ENCODE results near the gene RASGRF1. TPM values are rescaled to one million over a fixed set of nuclear protein-coding genes. Genes with fewer than 3 reads are reported as not detected.
"Not testable (repeated sequence)": the region's sequence is repeated elsewhere in the genome, so short reads cannot be mapped to it uniquely, and the experiment has no call there.

The RASGRF1 gene
- total RNA-seq, 1 experiment from 2014 or later = 0.24 TPM

DNA sequence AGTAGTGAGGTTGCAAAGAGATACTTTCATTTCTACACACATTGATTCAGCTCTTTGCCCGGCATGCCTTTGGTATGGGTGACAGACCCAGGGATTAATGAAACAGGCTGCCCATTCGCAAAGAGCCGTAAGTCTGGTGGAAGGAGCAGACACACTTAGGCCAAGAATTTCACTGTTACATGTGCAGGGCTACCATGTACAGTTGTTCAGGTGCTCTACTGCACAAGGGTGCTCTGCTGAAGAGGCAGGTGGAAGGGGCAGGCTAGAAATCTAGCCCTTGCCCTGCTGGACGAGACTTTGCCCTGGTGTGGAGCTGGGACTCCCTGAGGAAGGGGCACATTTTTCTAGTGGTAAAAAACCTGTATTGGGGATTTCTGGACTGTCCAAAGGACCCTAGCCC is 26.2 kb upstream of the RASGRF1 start:
- Histone ChIP-seq H3K4me1 (replicated peaks) (no peaks in the 10 kb centered on the region), H3K4me3 (no peak overlapping the region), H3K27me3 (replicated peaks) (no peaks in the 10 kb centered on the region), H3K9me3 (replicated peaks) (no peaks in the 10 kb centered on the region), H3K36me3 (no peaks in the 10 kb centered on the region), H3K27ac (no peak overlapping the region)
- DNase-seq (ENCODE audit: low read depth in 1 of 2, low spot score in 2 of 2) = no peak

DNA sequence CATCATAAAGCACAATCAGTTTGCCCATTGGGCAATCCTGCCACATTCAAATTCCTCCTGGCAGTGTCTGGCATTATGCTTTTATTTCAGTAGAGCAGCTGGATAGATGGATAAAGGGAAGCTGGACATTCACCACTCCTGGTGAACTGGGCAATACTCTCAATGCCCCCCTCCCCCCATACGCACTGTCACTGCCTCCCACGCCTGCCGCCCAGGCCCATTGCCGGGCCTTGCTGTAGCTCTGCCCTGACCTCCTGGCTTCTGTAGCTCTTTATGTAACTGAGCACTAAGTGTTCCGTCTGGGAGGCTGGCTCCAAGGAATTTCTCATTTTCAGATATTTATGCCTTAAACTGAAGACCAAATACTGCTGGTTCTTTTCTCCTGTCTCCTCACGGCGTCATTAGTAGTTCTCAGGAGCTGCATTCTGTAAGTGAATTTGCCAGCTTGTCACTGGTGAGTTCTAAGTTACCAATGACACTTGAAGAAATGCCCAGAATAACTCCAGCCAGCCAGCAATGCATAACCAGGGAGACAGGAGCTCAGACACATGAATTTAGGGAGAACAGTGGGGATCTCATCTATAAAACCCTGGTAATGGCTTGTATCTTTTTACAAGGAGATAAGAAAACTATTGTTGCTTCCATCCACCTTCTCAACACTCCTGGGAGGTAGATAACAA is 25.5 kb upstream of the RASGRF1 start:
- no peak overlapping the region for H3K4me3 ChIP-seq
- no peak overlapping the region for H3K27ac ChIP-seq
- peak in 1 of 2 experiments; percentile 27 for DNase-seq (ENCODE audit: low read depth in 1 of 2, low spot score in 2 of 2)
- no peaks in the 10 kb centered on the region for H3K27me3 ChIP-seq (replicated peaks)
- no peaks in the 10 kb centered on the region for H3K36me3 ChIP-seq
- H3K9me3 ChIP-seq (replicated peaks) = no peaks in the 10 kb centered on the region
- H3K4me1 ChIP-seq (replicated peaks) = no peaks in the 10 kb centered on the region

DNA sequence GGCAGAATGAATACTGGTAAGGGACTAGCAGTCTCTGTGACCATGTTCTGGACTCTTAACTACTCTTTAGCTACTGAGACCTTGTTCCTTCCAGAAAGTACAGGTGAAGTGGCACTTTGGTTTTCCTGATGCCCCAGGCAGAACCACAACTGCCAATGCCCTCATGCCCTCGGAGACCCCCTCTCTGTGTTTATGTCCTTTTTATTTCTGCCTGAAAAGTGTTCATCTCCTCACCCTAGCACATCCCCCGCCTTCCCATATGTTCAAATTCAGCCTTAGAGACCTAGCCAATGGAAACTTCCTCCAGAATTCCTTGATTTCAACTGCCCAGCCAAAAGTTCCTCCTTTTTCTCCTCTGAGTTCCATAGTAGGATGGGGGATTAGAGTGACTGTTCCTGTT is 23.3 kb upstream of the RASGRF1 start:
- no peaks in the 10 kb centered on the region for H3K27me3 ChIP-seq (replicated peaks)
- H3K27ac ChIP-seq = no peak overlapping the region
- no peaks in the 10 kb centered on the region for H3K36me3 ChIP-seq
- no peaks in the 10 kb centered on the region for H3K4me1 ChIP-seq (replicated peaks)
- no peak overlapping the region for H3K4me3 ChIP-seq
- DNase-seq (ENCODE audit: low read depth in 1 of 2, low spot score in 2 of 2) = peak in 1 of 2 experiments; percentile 3
- H3K9me3 ChIP-seq (replicated peaks) = no peaks in the 10 kb centered on the region

DNA sequence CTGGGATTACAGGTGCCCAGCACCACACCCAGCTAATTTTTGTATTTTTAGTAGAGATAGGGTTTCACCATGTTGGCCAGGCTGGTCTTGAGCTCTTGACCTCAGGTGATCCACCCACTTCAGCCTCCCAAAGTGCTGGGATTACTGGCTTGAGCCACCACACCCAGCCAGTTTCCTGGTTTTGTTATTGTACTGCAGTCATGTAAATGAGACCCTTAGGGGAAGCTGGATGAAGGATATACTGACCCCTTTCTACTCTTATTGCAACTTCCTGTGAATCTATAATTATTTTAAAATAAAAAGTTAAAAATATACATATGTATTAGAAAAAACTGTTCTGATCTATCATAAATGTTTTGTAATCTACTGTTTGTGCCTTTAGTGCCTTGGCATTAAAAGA is 20.8 kb upstream of the RASGRF1 start:
- not testable (repeated sequence) for H3K4me1 ChIP-seq (replicated peaks); DNase-seq (ENCODE audit: low read depth in 1 of 2, low spot score in 2 of 2); H3K4me3 ChIP-seq

DNA sequence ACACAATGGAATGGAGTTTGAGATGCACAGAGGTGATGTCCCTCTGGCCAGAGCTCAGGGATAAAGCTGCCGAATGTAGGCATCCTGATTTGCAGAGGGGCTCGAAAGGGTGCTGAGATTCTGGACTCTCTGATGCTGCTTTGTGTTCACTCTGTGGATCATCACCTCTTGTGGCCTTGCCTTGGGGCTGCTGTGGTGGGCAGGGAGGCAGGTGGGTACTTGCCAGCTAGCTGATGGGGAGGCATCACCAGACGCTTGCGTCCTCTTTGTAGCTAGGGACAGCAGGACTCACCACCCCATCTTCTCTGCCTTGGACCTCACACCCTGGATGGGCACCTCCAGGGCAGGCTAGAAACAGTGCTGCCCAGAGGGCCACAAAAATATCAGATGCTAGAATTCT is 14.6 kb upstream of the RASGRF1 start:
- 0 out of 2 replicates have a peak, but pooled peaks cover 6% of the 10 kb centered on the region for H3K27me3 ChIP-seq (replicated peaks)
- no peak overlapping the region for H3K27ac ChIP-seq
- H3K4me1 ChIP-seq (replicated peaks) = no peaks in the 10 kb centered on the region
- no peaks in the 10 kb centered on the region for H3K9me3 ChIP-seq (replicated peaks)
- no peaks in the 10 kb centered on the region for H3K36me3 ChIP-seq
- no peak overlapping the region for H3K4me3 ChIP-seq
- DNase-seq (ENCODE audit: low read depth in 1 of 2, low spot score in 2 of 2) = no peak

More for the DNA sequence above, 20.8 kb upstream of the RASGRF1 start:
- H3K9me3 ChIP-seq (replicated peaks); H3K27me3 ChIP-seq (replicated peaks); H3K27ac ChIP-seq; H3K36me3 ChIP-seq: not testable (repeated sequence)

DNA sequence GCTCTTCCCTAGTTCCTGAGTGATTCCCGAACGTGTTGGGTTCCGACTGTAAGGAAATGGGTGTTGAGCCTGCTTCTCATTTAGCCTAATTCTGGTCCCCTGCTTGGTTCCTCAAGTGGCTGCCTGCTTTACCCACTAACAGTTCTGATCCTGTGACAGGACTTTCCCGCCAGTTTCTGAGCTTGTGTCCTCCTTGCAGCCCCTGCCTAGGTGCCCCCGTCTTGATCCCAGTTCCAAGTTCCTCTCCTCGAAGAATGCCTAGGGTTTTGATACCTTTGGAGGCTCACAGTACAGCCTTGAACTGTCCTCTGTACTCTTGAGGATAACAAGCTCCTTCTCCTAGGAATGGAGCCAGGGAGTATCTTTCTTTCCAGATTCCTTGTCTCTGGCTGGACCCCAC is 12.0 kb upstream of the RASGRF1 start:
- no peak for DNase-seq (ENCODE audit: low read depth in 1 of 2, low spot score in 2 of 2)
- no peak overlapping the region for H3K27ac ChIP-seq
- no peaks in the 10 kb centered on the region for H3K4me1 ChIP-seq (replicated peaks)
- H3K9me3 ChIP-seq (replicated peaks) = no peaks in the 10 kb centered on the region
- no peaks in the 10 kb centered on the region; the same call in 1 of the 2 replicates for H3K27me3 ChIP-seq (replicated peaks)
- no peak overlapping the region for H3K4me3 ChIP-seq
- H3K36me3 ChIP-seq = no peaks in the 10 kb centered on the region

DNA sequence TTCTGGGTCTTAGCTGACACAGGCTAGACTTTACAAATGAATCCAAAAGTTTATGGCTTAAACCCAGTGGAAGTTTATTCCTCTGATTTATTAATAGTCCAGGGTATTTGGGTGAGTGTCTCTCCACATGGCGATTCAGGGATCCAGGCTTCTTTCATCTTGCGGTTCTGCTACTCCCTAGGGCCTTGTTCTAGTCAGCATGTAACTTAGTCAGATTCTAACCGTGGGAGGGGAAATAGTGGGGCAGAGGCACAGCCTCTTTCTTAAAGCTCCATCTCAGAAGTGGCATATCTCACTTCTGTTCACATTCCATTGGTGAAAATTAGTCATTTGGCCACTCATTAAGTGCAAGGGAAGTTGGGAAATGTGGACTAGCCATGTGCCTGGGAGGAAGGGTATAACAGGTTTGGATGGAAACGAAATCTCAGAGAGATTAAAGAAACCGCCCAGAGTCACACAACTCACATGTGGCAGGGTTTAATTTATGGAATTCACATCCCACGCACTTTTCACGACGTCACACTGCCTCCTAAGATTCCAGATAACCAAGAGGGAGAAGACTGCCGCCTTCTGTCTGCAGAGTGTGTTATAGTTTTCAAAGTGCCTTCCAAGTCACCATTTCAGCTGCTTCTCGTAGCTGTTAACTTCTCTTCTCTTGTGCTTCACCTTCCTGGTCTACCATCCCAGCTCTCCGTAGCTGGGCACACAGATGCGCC is 11.4 kb upstream of the RASGRF1 start:
- Histone ChIP-seq H3K36me3 (no peaks in the 10 kb centered on the region), H3K27me3 (replicated peaks) (no peaks in the 10 kb centered on the region; the same call in 1 of the 2 replicates), H3K4me1 (replicated peaks) (no peaks in the 10 kb centered on the region), H3K9me3 (replicated peaks) (no peaks in the 10 kb centered on the region), H3K27ac (no peak overlapping the region), H3K4me3 (no peak overlapping the region)
- DNase-seq (ENCODE audit: low read depth in 1 of 2, low spot score in 2 of 2) = peak in 1 of 2 experiments; percentile 19

DNA sequence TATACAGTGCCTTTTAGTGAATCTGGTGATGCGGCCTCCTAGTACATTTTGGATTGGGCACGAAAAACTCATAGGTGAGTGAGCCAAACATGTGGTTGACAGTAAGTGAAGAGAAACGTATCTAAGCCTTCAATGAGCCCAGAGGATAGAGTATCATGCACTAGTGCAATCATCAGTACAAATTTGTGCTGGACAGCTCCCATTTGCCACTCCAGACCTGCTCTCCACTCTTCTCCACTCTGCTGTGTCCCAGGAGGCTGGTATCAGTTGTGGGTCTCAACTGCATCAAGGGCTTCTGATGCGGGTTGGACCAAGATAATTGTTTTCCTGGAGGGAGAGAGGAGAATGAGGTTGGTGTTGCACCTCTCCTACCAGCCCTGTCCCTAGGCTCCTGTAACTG is 9.1 kb upstream of the RASGRF1 start:
- H3K9me3 ChIP-seq (replicated peaks) = no peaks in the 10 kb centered on the region
- H3K27ac ChIP-seq = no peak overlapping the region
- H3K4me3 ChIP-seq = no peak overlapping the region
- no peaks in the 10 kb centered on the region for H3K36me3 ChIP-seq
- DNase-seq (ENCODE audit: low read depth in 1 of 2, low spot score in 2 of 2) = peak in 1 of 2 experiments; percentile 11
- H3K27me3 ChIP-seq (replicated peaks) = no peaks in the 10 kb centered on the region; the same call in 1 of the 2 replicates
- H3K4me1 ChIP-seq (replicated peaks) = no peaks in the 10 kb centered on the region

DNA sequence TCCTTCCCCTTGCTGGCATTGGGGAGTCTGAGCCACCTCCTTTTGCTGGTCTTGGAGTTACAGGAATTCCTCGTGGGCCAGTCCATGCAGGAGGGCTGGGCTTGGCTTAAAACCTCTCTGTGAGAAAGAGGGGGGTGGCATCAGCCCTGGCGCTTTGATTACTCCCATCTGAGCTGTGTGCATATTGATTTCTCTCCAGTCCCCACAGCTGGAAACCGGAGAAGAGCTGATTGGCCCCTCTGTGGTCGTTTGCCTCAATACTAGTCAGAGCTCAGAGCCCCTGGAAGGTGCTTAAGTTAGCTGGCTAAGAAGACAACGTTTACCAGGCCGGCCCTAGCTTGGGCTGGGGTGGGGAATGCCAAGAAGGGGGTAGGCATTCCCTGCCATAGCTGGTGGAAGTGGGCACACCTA is 4.0 kb upstream of the RASGRF1 start:
- peak in 1 of 2 experiments; percentile 25 for DNase-seq (ENCODE audit: low read depth in 1 of 2, low spot score in 2 of 2)
- Histone ChIP-seq H3K27me3 (replicated peaks) (peaks cover 34% of the 10 kb centered on the region), H3K9me3 (replicated peaks) (no peaks in the 10 kb centered on the region), H3K4me1 (replicated peaks) (peaks cover 3% of the 10 kb centered on the region; the same call in 1 of the 2 replicates), H3K27ac (no peak overlapping the region), H3K36me3 (no peaks in the 10 kb centered on the region), H3K4me3 (no peak overlapping the region)

DNA sequence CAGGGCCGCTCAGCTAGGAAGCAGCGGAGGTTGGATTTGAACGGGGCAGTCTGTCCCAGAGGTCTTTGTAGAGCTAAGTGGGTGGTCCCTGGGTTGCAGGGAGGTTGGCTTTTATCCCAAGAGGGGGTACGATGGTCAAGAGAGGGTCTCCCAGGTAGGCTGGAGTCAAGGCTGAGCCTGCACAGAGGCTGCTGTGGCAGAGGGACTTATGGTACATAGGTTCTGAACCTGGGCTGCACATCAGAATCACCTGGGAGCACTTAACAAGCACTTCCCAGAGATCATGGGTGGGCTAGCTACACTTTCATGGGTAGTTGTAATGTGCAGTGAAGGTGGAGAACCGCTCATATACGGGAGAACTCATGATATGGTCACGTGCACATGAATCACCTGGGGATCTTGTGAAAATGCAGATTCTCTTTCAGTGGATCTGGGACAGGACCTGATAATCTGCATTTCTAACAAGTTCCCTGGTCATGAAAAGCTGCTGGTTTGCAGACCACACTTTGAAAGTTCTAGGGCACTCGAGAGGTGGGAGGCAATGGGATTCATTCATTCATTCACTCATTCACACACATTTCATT is 2.9 kb upstream of the RASGRF1 start:
- peaks cover 45% of the 10 kb centered on the region for H3K27me3 ChIP-seq (replicated peaks)
- peak in 1 of 2 experiments; percentile 17 for DNase-seq (ENCODE audit: low read depth in 1 of 2, low spot score in 2 of 2)
- no peak overlapping the region for H3K27ac ChIP-seq
- H3K4me1 ChIP-seq (replicated peaks) = peaks cover 3% of the 10 kb centered on the region; the same call in 1 of the 2 replicates
- no peak overlapping the region for H3K4me3 ChIP-seq
- no peaks in the 10 kb centered on the region for H3K36me3 ChIP-seq
- H3K9me3 ChIP-seq (replicated peaks) = no peaks in the 10 kb centered on the region

DNA sequence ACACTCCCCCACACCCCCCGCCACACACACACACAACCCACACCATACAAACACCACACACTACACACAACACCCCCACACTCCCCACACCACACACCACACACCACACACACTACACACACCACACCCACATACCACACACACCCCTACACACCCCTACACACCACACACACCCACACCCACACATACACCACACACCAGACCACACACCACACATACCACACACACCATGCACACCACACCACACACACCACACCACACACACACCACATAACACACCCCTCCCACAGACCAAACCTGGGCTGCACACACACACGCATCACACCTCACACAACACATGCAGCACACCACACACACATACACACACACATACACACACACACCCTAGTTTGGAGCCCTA is 1.8 kb upstream of the RASGRF1 start:
- no peaks in the 10 kb centered on the region for H3K9me3 ChIP-seq (replicated peaks)
- H3K4me3 ChIP-seq = no peak overlapping the region
- peaks cover 56% of the 10 kb centered on the region for H3K27me3 ChIP-seq (replicated peaks)
- DNase-seq (ENCODE audit: low read depth in 1 of 2, low spot score in 2 of 2) = peak in 1 of 2 experiments; percentile 20
- H3K36me3 ChIP-seq = no peaks in the 10 kb centered on the region
- H3K27ac ChIP-seq = no peak overlapping the region
- H3K4me1 ChIP-seq (replicated peaks) = peaks cover 3% of the 10 kb centered on the region; the same call in 1 of the 2 replicates

DNA sequence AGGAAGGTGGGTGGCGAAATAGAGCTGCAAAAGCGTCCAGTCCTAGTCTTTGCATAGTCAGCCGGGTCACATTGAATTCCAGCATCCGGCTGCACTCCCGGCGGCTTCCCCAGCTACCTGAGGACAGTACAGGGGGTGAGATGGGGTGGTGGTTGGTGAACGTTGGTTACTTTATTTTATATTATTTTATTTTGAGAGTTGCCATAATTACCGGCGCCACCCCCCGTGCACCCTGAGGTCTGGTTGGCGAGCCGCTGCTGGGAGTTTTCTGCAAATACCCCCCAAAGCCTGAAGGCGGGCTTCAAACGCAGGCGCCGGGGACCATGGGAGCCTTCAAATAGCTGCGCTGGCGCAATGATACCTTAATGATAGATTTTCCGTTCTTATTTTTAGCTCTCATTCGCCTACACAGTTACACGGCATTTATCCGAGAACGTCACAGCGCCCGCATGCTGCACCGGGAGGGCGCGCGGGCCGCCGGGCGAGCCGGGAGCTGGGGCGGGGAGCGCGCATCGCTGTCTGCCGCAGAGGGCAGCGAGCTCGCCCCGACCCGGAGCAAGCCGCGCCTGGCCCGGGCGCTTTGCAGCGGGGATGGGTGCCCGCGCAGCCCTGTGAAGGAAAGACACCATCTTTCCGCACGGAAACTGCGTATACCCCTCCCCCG is 756 bp upstream of the RASGRF1 start:
- Histone ChIP-seq H3K4me3 (no peak overlapping the region), H3K4me1 (replicated peaks) (peaks cover 3% of the 10 kb centered on the region; the same call in 1 of the 2 replicates), H3K36me3 (no peaks in the 10 kb centered on the region), H3K27ac (no peak overlapping the region), H3K27me3 (replicated peaks) (peaks cover 60% of the 10 kb centered on the region), H3K9me3 (replicated peaks) (no peaks in the 10 kb centered on the region)
- peak in 1 of 2 experiments; percentile 30 for DNase-seq (ENCODE audit: low read depth in 1 of 2, low spot score in 2 of 2)

DNA sequence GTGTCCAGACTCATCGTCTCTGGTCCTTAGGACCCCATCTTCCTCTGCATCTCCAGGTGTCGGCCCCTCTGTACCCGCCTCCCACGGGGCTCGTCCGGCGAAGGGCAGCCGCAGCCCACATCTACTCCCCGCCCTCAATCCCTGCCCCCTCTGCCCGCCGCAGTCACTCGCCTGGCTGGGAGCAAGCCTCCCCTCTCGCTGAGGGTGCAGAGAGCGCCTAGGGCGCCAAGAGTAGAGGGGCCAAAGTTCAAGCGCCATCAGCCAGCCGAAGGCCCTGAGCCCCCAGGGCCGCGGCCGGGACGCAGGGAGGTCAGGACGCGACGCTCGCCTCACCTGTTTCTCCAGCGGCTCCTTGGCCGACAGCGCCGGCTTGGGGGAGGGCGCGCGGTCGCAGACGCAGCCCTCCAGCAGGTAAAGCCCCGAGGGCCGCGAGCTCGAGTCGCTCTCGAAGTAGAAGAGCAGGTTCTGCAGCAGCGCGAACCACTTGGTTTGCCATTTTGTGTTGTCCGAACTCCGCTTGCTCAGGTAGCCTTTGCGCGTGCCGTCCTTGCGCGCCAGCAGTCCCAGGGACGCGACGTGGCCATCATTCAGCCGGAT is 592 bp downstream of the RASGRF1 start:
- H3K36me3 ChIP-seq = no peaks in the 10 kb centered on the region
- peaks cover 65% of the 10 kb centered on the region for H3K27me3 ChIP-seq (replicated peaks)
- H3K4me1 ChIP-seq (replicated peaks) = peaks cover 3% of the 10 kb centered on the region; the same call in 1 of the 2 replicates
- no peak overlapping the region for H3K4me3 ChIP-seq
- H3K27ac ChIP-seq = no peak overlapping the region
- no peak for DNase-seq (ENCODE audit: low read depth in 1 of 2, low spot score in 2 of 2)
- no peaks in the 10 kb centered on the region for H3K9me3 ChIP-seq (replicated peaks)

Data from SJSA1 (cell line).